Measurements from ENCODE around the gene UBA3.

Gene UBA3

DNA sequence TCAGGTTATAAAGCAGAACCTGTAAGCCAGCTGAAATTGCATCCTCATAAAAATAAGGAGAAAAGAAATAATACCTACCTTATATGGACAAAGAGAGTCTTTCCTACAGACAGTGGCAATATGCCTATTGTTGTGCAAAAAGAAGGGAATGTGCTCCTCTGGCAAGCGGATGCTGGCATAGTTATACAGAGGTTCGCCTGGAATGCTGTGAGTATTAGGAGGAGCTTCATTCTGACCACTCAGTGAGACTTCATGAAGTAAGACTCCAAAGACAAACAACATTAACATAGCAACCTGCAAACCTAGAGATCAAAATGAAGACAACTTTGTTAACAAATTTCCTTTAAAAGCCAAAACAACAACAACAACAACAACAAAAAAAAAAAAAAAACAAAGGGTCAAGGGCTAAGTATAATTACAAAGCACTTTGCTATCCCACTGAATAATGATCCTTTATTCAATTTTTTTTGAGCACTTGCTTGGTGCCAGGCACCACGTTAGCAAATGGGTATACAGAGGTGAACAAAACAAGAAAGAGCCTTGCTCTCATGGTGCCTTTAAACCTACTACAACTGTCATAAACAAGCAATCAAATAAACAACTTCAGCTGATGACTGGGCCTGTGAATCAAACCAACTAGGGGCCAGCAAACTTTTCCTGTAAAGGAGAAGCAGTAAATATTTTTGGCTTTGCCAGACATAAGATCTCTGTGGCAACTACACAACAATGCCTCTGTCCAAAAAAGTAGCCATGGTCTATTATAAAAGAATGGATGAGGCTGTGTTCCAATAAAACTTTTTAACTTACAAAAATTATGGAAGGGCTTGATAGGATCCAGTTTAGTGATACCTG, 70.4 kb downstream of the UBA3 start:
- DNase-seq, result no peak

DNA sequence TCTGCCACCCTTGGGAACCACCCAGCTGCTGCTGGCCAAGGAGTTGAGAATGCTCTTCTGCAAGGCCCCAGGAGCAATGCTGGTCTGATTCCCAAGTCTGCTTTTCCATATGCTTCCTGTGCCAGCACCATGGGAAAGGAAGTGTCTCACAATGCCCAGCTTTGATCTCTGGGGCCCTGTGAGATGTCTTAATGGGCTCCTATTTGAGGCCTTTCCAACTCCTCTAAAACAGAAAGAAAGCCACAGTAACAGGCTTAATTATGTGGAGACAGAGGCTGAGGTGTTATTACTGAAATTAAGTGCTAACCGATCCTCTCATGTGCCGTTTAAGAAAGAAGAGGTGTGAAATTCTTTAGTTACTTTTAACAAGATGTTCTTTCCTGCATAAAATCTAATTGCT, 71.2 kb downstream of the UBA3 start:
- no peak for DNase-seq

DNA sequence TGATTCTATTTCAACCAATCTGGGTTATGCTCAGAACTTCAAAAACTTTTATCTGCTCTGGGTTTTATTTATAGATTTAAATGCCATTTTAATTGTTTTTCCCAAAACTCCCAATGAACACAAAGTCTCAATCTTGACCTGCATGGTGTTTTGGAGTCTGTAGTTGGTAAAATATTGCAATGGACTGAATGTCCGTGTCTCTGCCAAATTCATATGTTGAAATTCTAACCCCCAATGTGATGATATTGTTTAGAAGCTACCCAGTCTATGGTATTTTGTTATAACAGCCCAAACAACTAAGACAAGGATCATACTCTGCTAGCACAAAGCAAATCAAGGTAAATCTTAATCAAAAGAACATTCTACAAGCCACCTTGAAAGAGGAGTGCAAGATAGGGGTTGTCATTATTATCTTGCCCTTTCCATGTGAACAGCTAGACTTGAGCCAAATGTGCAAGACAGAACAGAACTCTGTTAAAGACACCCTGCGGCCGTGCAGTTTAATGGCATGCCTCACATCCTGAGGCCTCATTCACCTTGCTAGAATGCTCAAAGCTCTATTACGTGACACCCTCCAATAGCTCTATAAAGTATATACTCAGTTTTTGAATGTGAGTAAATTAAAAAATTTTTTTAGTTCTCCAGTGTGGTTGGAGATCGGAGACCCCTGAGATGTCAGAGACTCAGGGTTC, 74.2 kb downstream of the UBA3 start:
- no peak for DNase-seq

DNA sequence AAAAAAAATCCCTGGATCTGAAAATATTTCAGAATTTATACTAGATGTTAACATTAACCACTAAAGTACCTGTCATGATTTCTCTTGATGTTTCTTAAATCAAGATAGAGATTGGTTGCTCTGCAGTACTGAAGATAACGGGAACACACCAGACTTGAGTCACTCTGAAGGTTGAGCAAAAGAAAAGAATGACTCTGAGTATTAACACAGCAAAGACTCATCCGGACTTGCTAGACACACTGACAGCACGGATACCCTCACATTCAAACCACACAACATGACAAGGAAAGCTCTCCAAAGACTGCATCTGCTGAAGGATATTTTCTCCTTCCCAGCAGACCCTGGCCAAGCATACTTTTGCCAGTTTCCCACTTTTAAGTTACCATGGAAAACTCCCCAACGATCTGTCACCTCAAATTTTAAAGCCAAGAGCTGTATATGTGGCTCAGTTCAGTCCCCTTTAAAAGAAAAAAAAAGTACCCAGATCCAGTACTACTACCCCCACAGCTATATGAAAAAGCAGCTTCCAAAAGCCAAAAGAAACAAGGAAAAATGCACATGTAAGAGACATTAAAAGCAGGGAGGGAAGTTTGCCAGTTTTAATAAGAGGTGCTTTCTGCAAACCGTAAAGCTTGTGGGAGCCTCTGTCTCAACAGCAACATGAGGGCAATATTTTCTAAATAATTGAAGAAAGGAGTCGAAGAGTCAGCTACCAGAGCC, 74.9 kb downstream of the UBA3 start:
- DNase-seq, result no peak
